HepG2 (cell line): ENCODE measurements around the gene LRP1B. TPM values are rescaled to one million over a fixed set of nuclear protein-coding genes. Genes with fewer than 3 reads are reported as not detected.

Experiments
- ATAC-seq: fragments of 200-7000 bp; cut with Tn5 transposase; 3 replicates; pipeline ENCODE4 v1.9.1; 2020; ENCODE audit warnings: mild to moderate bottlenecking, moderate library complexity
- BruUV-seq: library from RNA; stranded (reverse); fragments of 400-500 nt; replicated peaks from 2 replicates; lab custom pipeline; 2021; lab: Mats Ljungman, UMichigan
- CTCF ChIA-PET: fragments of 300-600 bp; formaldehyde crosslinking; extraction: SDS; loops from one replicate; lab custom pipeline; 2021; ENCODE audit warnings: low total read pairs, inconsistent platforms, low intra/inter-chr PET ratio; lab: Yijun Ruan, JAX
- POLR2A ChIA-PET: fragments of 350-600 bp; sonication (Branson Sonifier 250); formaldehyde crosslinking; loops from one replicate; lab custom pipeline; 2020; ENCODE audit warnings: antibody characterized with exemption, inconsistent platforms; lab: Yijun Ruan, JAX
- DNase-seq: peaks from one replicate; pipeline ENCODE4 v3.0.0-alpha.2; 2015; ENCODE audit warnings: low spot score
- FAIRE-seq: peaks from 3 replicates; lab custom pipeline; 2011; peaks lifted over from hg19 to GRCh38; lab: Jason Lieb, UNC
- H2AFZ ChIP-seq: one replicate; pipeline ENCODE4 v1.6.1; 2011; ENCODE audit warnings: low read length, inconsistent platforms
- H3K27ac ChIP-seq: fragments of 300-600 bp; 3 replicates; pipeline ENCODE4 v1.8.0; 2011; ENCODE audit warnings: mixed run types, mild to moderate bottlenecking, mixed read lengths, low read length, inconsistent platforms; ENCODE audit not compliant: insufficient read depth; ENCODE audit errors: extremely low read length
- H3K27me3 ChIP-seq, 2 experiments: fragments of 200-600 bp in 1 of 2; 2 replicates in 1 of 2; 3 replicates in 1 of 2; pipeline versions ENCODE4 v1.6.0 to v1.8.0; 2011; ENCODE audit warnings: low read length in 2 of 2, mild to moderate bottlenecking in 2 of 2, moderate library complexity in 2 of 2, inconsistent platforms in 1 of 2; ENCODE audit not compliant: insufficient read depth in 2 of 2, control insufficient read depth in 1 of 2
- H3K36me3 ChIP-seq, 2 experiments: fragments of 200-600 bp in 1 of 2; replicated peaks in 1 of 2; 2 replicates in 1 of 2; 3 replicates in 1 of 2; pipeline versions ENCODE4 v1.5.1 to v1.8.0; 2011; ENCODE audit warnings: low read length in 2 of 2, inconsistent platforms in 1 of 2; ENCODE audit not compliant: insufficient read depth in 2 of 2, control insufficient read depth in 1 of 2
- H3K4me1 ChIP-seq: 2 replicates; pipeline ENCODE4 v1.5.1; 2012; ENCODE audit warnings: low read length, inconsistent platforms; ENCODE audit not compliant: insufficient read depth
- H3K4me2 ChIP-seq: 2 replicates; pipeline ENCODE4 v1.6.0; 2011; ENCODE audit warnings: low read depth, low read length, inconsistent platforms
- H3K4me3 ChIP-seq, 3 experiments: fragments of 200-600 bp in 1 of 3; sonication (generic), shearing (Covaris generic) in 1 of 3; replicated peaks in 1 of 3; 2 replicates each; pipeline ENCODE4 v1.5.1; 2011 to 2016; ENCODE audit warnings: low read length in 3 of 3, inconsistent platforms in 2 of 3, low read depth in 2 of 3, mild to moderate bottlenecking in 2 of 3, control low read depth in 1 of 3, mixed read lengths in 1 of 3; ENCODE audit not compliant: insufficient read depth in 1 of 3
- H3K79me2 ChIP-seq: one replicate; pipeline ENCODE4 v1.6.1; 2011; ENCODE audit warnings: low read length, inconsistent platforms; ENCODE audit not compliant: insufficient read depth
- H3K9ac ChIP-seq: 2 replicates; pipeline ENCODE4 v1.6.0; 2011; ENCODE audit warnings: mild to moderate bottlenecking, low read depth, low read length, inconsistent platforms; ENCODE audit not compliant: insufficient read depth
- H3K9me3 ChIP-seq: 2 replicates; pipeline ENCODE4 v1.5.1; 2012; ENCODE audit warnings: mild to moderate bottlenecking, low read length
- H4K20me1 ChIP-seq: 2 replicates; pipeline ENCODE4 v1.6.0; 2011; ENCODE audit warnings: inconsistent platforms, mild to moderate bottlenecking, low read length, moderate library complexity; ENCODE audit not compliant: insufficient read depth
- ELF3 ChIP-seq: IDR thresholded peaks from 2 replicates; pipeline ENCODE4 v1.6.1; 2016; ENCODE audit warnings: missing genetic modification reagents, missing compliant biosample characterization
- FLYWCH1 ChIP-seq: sonication (generic); formaldehyde crosslinking; IDR thresholded peaks from 2 replicates; pipeline ENCODE4 v1.8.1; 2023; ENCODE audit warnings: mild to moderate bottlenecking, missing genetic modification reagents
- FOXC1 ChIP-seq: sonication (generic); formaldehyde crosslinking; IDR thresholded peaks from 2 replicates; pipeline ENCODE4 v1.8.0; 2022; ENCODE audit warnings: mild to moderate bottlenecking, missing genetic modification reagents, borderline replicate concordance
- MATR3 ChIP-seq: sonication (generic); formaldehyde crosslinking; IDR thresholded peaks from 2 replicates; pipeline ENCODE4 v1.4.0; 2020; ENCODE audit warnings: missing genetic modification reagents
- MED1 ChIP-seq: sonication (generic); formaldehyde crosslinking; IDR thresholded peaks from 2 replicates; pipeline ENCODE4 v1.4.0; 2020; ENCODE audit warnings: missing genetic modification reagents
- MIER3 ChIP-seq: IDR thresholded peaks from 2 replicates; pipeline ENCODE4 v1.6.1; 2016; ENCODE audit warnings: missing compliant biosample characterization, borderline replicate concordance
- MYNN ChIP-seq: sonication (generic); formaldehyde crosslinking; IDR thresholded peaks from 2 replicates; pipeline ENCODE4 v1.4.0; 2020; ENCODE audit warnings: mild to moderate bottlenecking, low read depth, missing genetic modification reagents
- PPARG ChIP-seq: conservative IDR thresholded peaks from 2 replicates; pipeline ENCODE4 v1.6.1; 2016; ENCODE audit warnings: missing biosample characterization, missing genetic modification reagents
- STAT5B ChIP-seq: sonication (generic); formaldehyde crosslinking; IDR thresholded peaks from 2 replicates; pipeline ENCODE4 v1.4.0; 2020; ENCODE audit warnings: missing genetic modification reagents
- YY1 ChIP-seq: IDR thresholded peaks from 2 replicates; pipeline ENCODE4 v1.6.1; 2011; ENCODE audit warnings: low read length, low read depth, moderate library complexity, mild to moderate bottlenecking; ENCODE audit not compliant: insufficient read depth, insufficient replicate concordance
- ZNF543 ChIP-seq: sonication (generic); formaldehyde crosslinking; IDR thresholded peaks from 2 replicates; pipeline ENCODE4 v1.4.0; 2020; ENCODE audit warnings: mild to moderate bottlenecking, missing genetic modification reagents
- ZNF780A ChIP-seq: sonication (generic); formaldehyde crosslinking; IDR thresholded peaks from 2 replicates; pipeline ENCODE4 v1.8.0; 2022; ENCODE audit warnings: mild to moderate bottlenecking, missing genetic modification reagents, moderate library complexity
- WGBS: methylation state at CpG from one replicate; pipeline ENCODE4 v1.1.6; 2017; ENCODE audit warnings: low lambda C conversion rate; 5-methylcytosine and 5-hydroxymethylcytosine counted together
- in situ Hi-C: cut with HindIII; loops from 2 replicates; pipeline ENCODE4 v1.10.0; 2017; ENCODE audit warnings: low pct_unique_long_range_greater_than_20kb; ENCODE audit not compliant: extremely low pct_ligation_motif_present
- intact Hi-C: fragments of 100-400 bp; cut with micrococcal nuclease; formaldehyde crosslinking; loops from one replicate; pipeline ENCODE4 v1.10.0; 2022; ENCODE audit not compliant: unreplicated experiment
- polyA plus RNA-seq, 8 experiments: library from polyadenylated mRNA; depleted of rRNA in 3 of 8; stranded (reverse) in 7 of 8; unstranded in 1 of 8; fragments of >200 nt; fragmentation: Illumina TruSeq in 4 of 8; extraction: Trizol in 4 of 8; gene quantifications; 2 replicates each; pipeline versions ENCODE4 v1.2.1 to v1.2.3, GENCODE V29; 2011 to 2016; ENCODE audit warnings: low read depth in 4 of 8, missing spikeins in 1 of 8, mixed read lengths in 1 of 8; ENCODE audit not compliant: insufficient read depth in 1 of 8
- total RNA-seq, 5 experiments: library from RNA; depleted of rRNA; stranded (reverse); fragments of >200 nt; fragmentation: Illumina TruSeq; extraction: Trizol; gene quantifications; 2 replicates each; pipeline ENCODE4 v1.2.3, GENCODE V29; 2016; ENCODE audit warnings: low read depth in 1 of 5
- TF ChIP-seq, protein P1 (sequence below): sonication (generic); formaldehyde crosslinking; IDR thresholded peaks from 2 replicates; pipeline ENCODE4 v1.4.0; 2020; ENCODE audit warnings: missing genetic modification reagents
- TF ChIP-seq, protein P2 (sequence below), 2 experiments: sonication (generic) in 1 of 2; formaldehyde crosslinking in 1 of 2; IDR thresholded peaks; 2 replicates each; pipeline versions ENCODE4 v1.5.1 to v1.6.1; 2011 to 2020; ENCODE audit warnings: borderline replicate concordance in 1 of 2, low read depth in 1 of 2, low read length in 1 of 2, mild to moderate bottlenecking in 1 of 2, missing genetic modification reagents in 1 of 2, moderate library complexity in 1 of 2
- TF ChIP-seq, protein P3 (sequence below): sonication (generic); formaldehyde crosslinking; IDR thresholded peaks from 2 replicates; pipeline ENCODE4 v1.5.1; 2020; ENCODE audit warnings: mild to moderate bottlenecking, moderate library complexity, missing genetic modification reagents
- TF ChIP-seq, protein P4 (sequence below): sonication (generic); formaldehyde crosslinking; IDR thresholded peaks from 2 replicates; pipeline ENCODE4 v1.8.0; 2022; ENCODE audit warnings: missing genetic modification reagents, low read depth, mild to moderate bottlenecking, borderline replicate concordance
- TF ChIP-seq, protein P5 (sequence below): sonication (generic); formaldehyde crosslinking; IDR thresholded peaks from 2 replicates; pipeline ENCODE4 v1.5.0; 2020; ENCODE audit warnings: mild to moderate bottlenecking, low read depth, missing genetic modification reagents, borderline replicate concordance

Gene LRP1B
- total and polyA plus RNA-seq, 2 of the 13 experiments (the other 11 are each of a cell fraction or from before 2014, with no cell fraction given): 0.04 TPM; not detected in 1

DNA sequence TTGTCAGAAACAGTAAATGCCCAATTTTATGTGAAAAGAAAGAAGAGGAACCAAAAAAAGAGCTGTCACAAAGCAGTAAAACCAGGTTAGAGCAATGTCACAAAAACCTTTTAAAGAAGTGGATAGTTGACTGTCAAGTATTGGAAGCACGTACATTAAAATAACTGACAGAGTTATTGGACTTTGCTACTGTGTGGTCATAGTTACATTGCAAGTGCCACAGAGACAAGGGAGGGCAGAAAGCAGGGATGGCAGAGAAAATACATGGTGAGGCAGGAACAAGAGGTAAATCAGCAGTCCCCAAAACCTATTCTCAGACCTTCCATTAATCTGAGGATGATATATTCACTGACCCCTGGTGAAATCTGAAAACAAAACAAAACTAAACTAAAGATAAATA is 116.3 kb downstream of the LRP1B start:
- POLR2A ChIA-PET: no interaction called here
- intact Hi-C loops (no loop called here), in situ Hi-C loops (no loop called here)
- H3K27me3 ChIP-seq: no peaks in the 10 kb centered on the region
- TF ChIP-seq ELF3: no peak
- TF ChIP-seq, protein P1, sequence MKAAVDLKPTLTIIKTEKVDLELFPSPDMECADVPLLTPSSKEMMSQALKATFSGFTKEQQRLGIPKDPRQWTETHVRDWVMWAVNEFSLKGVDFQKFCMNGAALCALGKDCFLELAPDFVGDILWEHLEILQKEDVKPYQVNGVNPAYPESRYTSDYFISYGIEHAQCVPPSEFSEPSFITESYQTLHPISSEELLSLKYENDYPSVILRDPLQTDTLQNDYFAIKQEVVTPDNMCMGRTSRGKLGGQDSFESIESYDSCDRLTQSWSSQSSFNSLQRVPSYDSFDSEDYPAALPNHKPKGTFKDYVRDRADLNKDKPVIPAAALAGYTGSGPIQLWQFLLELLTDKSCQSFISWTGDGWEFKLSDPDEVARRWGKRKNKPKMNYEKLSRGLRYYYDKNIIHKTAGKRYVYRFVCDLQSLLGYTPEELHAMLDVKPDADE (CRISPR knock-in tag): no peak
- no peak for TF ChIP-seq ZNF543 (CRISPR knock-in tag)
- TF ChIP-seq, protein P2, sequence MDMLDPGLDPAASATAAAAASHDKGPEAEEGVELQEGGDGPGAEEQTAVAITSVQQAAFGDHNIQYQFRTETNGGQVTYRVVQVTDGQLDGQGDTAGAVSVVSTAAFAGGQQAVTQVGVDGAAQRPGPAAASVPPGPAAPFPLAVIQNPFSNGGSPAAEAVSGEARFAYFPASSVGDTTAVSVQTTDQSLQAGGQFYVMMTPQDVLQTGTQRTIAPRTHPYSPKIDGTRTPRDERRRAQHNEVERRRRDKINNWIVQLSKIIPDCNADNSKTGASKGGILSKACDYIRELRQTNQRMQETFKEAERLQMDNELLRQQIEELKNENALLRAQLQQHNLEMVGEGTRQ (IDR thresholded peaks at IDR 0.05; ENCODE audit: low read depth, low read length): no peak
- TF ChIP-seq, protein P2 (CRISPR knock-in tag; IDR thresholded peaks at IDR 0.05; ENCODE audit: borderline replicate concordance): no peak
- TF ChIP-seq, protein P3, sequence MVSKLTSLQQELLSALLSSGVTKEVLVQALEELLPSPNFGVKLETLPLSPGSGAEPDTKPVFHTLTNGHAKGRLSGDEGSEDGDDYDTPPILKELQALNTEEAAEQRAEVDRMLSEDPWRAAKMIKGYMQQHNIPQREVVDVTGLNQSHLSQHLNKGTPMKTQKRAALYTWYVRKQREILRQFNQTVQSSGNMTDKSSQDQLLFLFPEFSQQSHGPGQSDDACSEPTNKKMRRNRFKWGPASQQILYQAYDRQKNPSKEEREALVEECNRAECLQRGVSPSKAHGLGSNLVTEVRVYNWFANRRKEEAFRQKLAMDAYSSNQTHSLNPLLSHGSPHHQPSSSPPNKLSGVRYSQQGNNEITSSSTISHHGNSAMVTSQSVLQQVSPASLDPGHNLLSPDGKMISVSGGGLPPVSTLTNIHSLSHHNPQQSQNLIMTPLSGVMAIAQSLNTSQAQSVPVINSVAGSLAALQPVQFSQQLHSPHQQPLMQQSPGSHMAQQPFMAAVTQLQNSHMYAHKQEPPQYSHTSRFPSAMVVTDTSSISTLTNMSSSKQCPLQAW (CRISPR knock-in tag): no peak
- no peak for TF ChIP-seq PPARG (CRISPR knock-in tag)
- no peak for TF ChIP-seq YY1
- TF ChIP-seq MIER3 (CRISPR knock-in tag): no peak
- TF ChIP-seq, protein P4, sequence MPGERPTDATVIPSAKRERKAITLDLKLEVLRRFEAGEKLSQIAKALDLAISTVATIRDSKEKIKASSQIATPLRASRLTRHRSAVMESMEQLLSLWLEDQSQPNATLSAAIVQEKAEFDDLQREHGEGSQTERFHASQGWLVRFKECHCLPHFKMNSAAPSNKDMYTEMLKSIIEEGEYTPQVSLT: no peak
- TF ChIP-seq STAT5B (CRISPR knock-in tag): no peak
- TF ChIP-seq, protein P5, sequence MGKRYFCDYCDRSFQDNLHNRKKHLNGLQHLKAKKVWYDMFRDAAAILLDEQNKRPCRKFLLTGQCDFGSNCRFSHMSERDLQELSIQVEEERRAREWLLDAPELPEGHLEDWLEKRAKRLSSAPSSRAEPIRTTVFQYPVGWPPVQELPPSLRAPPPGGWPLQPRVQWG (CRISPR knock-in tag): no peak
- no peak for TF ChIP-seq FOXC1
- no peak for TF ChIP-seq MED1
- TF ChIP-seq MATR3 (CRISPR knock-in tag): no peak
- TF ChIP-seq FLYWCH1 (CRISPR knock-in tag): no peak
- no peak for TF ChIP-seq ZNF780A (CRISPR knock-in tag)
- no peak for TF ChIP-seq MYNN
- H3K4me1 ChIP-seq: no peaks in the 10 kb centered on the region
- no peak overlapping the region for H3K27ac ChIP-seq
- ATAC-seq (no peak), DNase-seq (no peak), FAIRE-seq (no peak)
- H3K36me3 ChIP-seq: no peaks in the 10 kb centered on the region
- no peak overlapping the region for H2AFZ ChIP-seq
- 0% methylated on average over 1 of the region's 1 CpG for WGBS
- no peak overlapping the region for H3K9ac ChIP-seq
- no peak overlapping the region for H3K4me2 ChIP-seq
- no peaks in the 10 kb centered on the region for H3K79me2 ChIP-seq
- H3K9me3 ChIP-seq: no peaks in the 10 kb centered on the region
- no peaks in the 10 kb centered on the region for H4K20me1 ChIP-seq
- no TSS peak for BruUV-seq
- CTCF ChIA-PET: no interaction called here
- H3K4me3 ChIP-seq: no peak overlapping the region
